Measurements from ENCODE around the gene LUZP2. TPM values are rescaled to one million over a fixed set of nuclear protein-coding genes. Genes with fewer than 3 reads are reported as not detected.

LUZP2 gene
- total RNA-seq, 4 donors from 2014 or later: under 0.01 TPM; not detected in 3

DNA sequence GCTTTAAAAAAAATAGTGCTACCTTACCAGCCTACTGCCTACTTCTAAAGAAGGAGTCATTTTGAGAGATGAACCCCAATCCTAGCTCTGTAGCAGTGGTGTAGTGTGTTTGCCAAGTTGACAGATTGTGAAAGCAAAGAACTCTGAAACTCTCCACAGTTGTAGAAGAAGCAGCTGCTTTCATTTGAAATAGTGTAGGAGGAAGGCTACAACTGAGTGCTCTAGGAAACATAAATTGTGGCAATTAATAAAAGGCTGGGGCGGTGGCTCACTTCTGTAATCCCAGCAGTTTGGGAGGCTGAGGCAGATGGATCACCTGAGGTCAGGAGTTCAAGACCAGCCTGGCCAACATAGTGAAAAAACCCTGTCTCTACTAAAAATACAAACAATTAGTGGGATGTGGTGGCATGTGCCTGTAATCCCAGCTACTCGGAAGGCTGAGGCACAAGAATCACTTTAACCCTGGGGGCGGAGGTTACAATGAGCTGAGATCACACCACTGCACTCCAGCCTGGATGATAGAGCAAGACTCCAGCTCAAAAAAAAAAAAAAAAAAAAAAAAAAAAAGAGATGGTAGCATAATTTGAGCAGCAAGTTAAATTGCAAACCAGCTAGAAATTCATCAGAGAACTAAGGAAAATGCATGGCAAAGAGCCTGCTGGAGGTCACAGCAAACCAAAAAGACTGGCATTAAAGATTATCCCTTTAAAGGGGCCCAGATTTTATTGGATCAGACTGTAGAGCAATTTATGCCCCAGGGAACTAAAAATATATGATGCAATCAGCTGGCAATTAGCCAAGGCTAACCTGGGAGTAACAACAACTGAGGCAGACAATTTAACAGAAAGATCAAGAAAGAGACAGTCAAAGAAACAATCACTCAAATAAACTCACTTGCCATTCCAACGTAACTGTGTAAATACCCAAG lies 112.6 kb downstream of the LUZP2 start:
- Histone ChIP-seq H3K27me3 (no peaks in the 10 kb centered on the region), H3K4me1 (no peaks in the 10 kb centered on the region), H3K9me3 (no peaks in the 10 kb centered on the region), H3K4me3 (no peak overlapping the region), H3K27ac (no peak overlapping the region), H3K36me3 (no peaks in the 10 kb centered on the region)
- WGBS, 2 donors: 67 to 71% methylated on average over 4 of the region's 4 CpGs
- TF ChIP-seq POLR2A (IDR thresholded peaks at IDR 0.05) (no peak), EP300 (IDR thresholded peaks at IDR 0.05) (no peak)
- TF ChIP-seq, protein P1, sequence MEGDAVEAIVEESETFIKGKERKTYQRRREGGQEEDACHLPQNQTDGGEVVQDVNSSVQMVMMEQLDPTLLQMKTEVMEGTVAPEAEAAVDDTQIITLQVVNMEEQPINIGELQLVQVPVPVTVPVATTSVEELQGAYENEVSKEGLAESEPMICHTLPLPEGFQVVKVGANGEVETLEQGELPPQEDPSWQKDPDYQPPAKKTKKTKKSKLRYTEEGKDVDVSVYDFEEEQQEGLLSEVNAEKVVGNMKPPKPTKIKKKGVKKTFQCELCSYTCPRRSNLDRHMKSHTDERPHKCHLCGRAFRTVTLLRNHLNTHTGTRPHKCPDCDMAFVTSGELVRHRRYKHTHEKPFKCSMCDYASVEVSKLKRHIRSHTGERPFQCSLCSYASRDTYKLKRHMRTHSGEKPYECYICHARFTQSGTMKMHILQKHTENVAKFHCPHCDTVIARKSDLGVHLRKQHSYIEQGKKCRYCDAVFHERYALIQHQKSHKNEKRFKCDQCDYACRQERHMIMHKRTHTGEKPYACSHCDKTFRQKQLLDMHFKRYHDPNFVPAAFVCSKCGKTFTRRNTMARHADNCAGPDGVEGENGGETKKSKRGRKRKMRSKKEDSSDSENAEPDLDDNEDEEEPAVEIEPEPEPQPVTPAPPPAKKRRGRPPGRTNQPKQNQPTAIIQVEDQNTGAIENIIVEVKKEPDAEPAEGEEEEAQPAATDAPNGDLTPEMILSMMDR (IDR thresholded peaks at IDR 0.05): no peak
- DNase-seq (ENCODE audit: low spot score in 2 of 2): no peak

DNA sequence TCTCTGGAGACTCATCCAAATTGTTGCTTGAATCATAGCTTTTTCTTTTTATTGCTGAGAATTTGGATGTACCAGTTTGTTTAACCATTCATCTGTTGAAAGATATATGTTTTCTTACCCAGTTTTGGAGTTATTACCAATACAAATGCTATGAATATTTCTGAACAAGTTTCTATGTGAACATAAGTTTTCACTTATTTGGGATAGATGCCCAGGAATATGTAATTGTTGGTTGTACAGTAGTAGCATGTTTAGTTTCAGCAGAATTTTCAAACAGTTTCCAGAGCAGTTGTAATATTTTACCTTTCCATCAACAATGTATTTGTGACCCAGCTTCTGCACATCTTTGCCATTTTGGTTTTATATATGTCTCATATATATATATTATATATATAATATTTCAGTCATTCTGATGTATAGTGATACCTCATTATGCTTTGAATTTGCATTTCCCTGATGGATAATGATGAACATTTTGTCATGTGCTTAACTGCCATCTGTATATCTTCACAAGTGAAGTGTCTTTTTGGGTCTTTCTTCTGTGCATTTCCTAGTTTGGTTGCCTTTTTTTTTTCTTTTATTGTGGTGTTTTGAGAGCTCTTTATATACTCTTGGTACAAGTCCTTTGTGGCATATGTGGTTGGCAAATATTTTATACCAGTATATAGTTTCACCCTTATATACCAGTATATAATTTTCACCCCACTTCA lies 118.8 kb downstream of the LUZP2 start:
- Histone ChIP-seq H3K9me3 (no peaks in the 10 kb centered on the region), H3K4me3 (no peak overlapping the region), H3K4me1 (no peaks in the 10 kb centered on the region), H3K36me3 (no peaks in the 10 kb centered on the region), H3K27ac (no peak overlapping the region), H3K27me3 (no peaks in the 10 kb centered on the region)
- TF ChIP-seq POLR2A (IDR thresholded peaks at IDR 0.05) (no peak), EP300 (IDR thresholded peaks at IDR 0.05) (no peak)
- no peak for DNase-seq (ENCODE audit: low spot score in 2 of 2)

DNA sequence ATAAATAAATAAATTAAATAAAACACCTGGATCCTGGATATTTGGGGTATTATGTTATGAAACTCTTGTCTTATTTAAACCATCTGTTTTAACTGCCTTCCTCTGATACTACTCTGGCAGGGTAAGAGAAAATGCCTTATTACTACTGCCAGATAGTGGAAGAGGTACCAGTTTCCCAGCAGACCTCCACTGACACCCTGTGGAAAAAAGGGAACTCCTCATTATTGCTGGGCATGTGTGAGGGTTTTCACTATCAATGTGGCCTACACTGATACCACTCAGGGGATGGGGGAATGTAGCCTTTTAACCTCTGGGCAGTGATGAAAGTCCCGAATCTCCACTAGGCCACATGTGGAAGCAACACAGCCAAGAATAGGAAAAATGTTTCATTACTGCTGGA lies 121.0 kb downstream of the LUZP2 start:
- DNase-seq (ENCODE audit: low spot score in 2 of 2): no peak
- H3K27ac ChIP-seq: no peak overlapping the region
- no peaks in the 10 kb centered on the region for H3K27me3 ChIP-seq
- no peaks in the 10 kb centered on the region for H3K4me1 ChIP-seq
- H3K9me3 ChIP-seq: no peaks in the 10 kb centered on the region
- 95 to 100% methylated on average over 1 of the region's 1 CpG for WGBS, 2 donors
- H3K4me3 ChIP-seq: no peak overlapping the region
- TF ChIP-seq EP300 (IDR thresholded peaks at IDR 0.05) (no peak), POLR2A (IDR thresholded peaks at IDR 0.05) (no peak)
- TF ChIP-seq, protein P1 (IDR thresholded peaks at IDR 0.05): no peak
- no peaks in the 10 kb centered on the region for H3K36me3 ChIP-seq

DNA sequence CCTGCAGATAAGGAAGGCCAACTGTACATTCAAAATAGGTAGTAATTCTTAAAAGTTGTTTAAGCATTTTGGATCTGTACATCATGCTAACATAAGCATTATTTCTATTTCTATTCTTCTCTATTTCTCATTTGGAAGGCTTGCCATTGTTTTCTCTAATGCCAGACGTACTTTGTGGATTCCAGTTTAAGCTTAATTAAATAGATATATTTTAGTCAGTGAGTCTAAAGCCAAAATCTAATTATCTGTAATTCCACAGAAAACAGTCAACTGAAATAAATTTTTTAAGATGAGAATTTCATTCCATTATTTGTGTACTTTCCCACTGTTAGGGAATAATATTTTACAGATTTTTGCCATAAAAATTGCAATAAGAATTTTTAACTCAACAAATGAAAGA lies 123.0 kb downstream of the LUZP2 start:
- Histone ChIP-seq H3K27me3 (no peaks in the 10 kb centered on the region), H3K4me1 (no peaks in the 10 kb centered on the region), H3K27ac (no peak overlapping the region), H3K4me3 (no peak overlapping the region), H3K36me3 (no peaks in the 10 kb centered on the region), H3K9me3 (no peaks in the 10 kb centered on the region)
- WGBS, 2 donors: 65 to 66% methylated on average over 1 of the region's 1 CpG
- TF ChIP-seq POLR2A (IDR thresholded peaks at IDR 0.05) (no peak), EP300 (IDR thresholded peaks at IDR 0.05) (no peak)
- TF ChIP-seq, protein P1 (IDR thresholded peaks at IDR 0.05): no peak
- DNase-seq (ENCODE audit: low spot score in 2 of 2): no peak

DNA sequence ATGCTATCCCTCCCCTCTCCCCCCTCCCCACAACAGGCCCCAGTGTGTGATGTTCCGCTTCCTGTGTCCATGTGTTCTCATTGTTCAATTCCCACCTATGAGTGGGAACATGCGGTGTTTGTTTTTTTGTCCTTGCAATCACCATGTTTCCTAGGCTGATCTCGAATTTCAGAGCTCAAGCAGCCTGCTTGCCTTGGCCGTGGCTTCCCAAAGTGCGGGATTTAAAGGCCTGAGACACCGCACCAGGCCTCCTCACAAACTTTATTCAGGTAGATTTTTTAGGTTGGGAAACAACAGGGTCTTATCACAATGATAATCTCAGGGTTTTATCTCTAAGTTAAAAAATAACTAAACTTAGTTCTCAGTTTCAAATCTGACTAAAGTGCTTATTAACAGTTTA lies 125.4 kb downstream of the LUZP2 start:
- no peaks in the 10 kb centered on the region for H3K27me3 ChIP-seq
- 72 to 87% methylated on average over 6 of the region's 6 CpGs for WGBS, 2 donors
- TF ChIP-seq EP300 (IDR thresholded peaks at IDR 0.05): no peak
- TF ChIP-seq, protein P1 (IDR thresholded peaks at IDR 0.05): no peak
- no peak for TF ChIP-seq POLR2A (IDR thresholded peaks at IDR 0.05)
- DNase-seq (ENCODE audit: low spot score in 2 of 2): no peak
- no peaks in the 10 kb centered on the region for H3K9me3 ChIP-seq
- no peak overlapping the region for H3K27ac ChIP-seq
- no peak overlapping the region for H3K4me3 ChIP-seq
- no peaks in the 10 kb centered on the region for H3K4me1 ChIP-seq
- no peaks in the 10 kb centered on the region for H3K36me3 ChIP-seq

All from tibial nerve (tissue), 4 donors.